VCaP (cell line): ENCODE measurements around the gene TFRC.
"Not testable (repeated sequence)": the region's sequence is repeated elsewhere in the genome, so short reads cannot be mapped to it uniquely, and the experiment has no call there.

Experiments used
- H3K27ac ChIP-seq: fragments of 450-650 bp; 2 replicates; pipeline ENCODE4 v1.5.1; 2017
- CTCF ChIP-seq: fragments of 450-650 bp; conservative IDR thresholded peaks from 2 replicates; pipeline ENCODE4 v1.5.1; 2017; ENCODE audit warnings: mild to moderate bottlenecking, moderate library complexity

The TFRC gene

GRCh38 chr3:196063049-196063448 lies 18.8 kb downstream of the TFRC start:
- no peak for TF ChIP-seq CTCF
- H3K27ac ChIP-seq: no peak overlapping the region

GRCh38 chr3:196060834-196061233 lies 21.1 kb downstream of the TFRC start:
- no peak overlapping the region for H3K27ac ChIP-seq
- no peak for TF ChIP-seq CTCF

- H3K27ac ChIP-seq: no peak overlapping the region
- TF ChIP-seq CTCF: no peak
Measured at GRCh38 chr3:196057760-196058331, 24.0 kb downstream of the TFRC start.

- H3K27ac ChIP-seq: not testable (repeated sequence)
Measured at GRCh38 chr3:196056371-196056770, 25.5 kb downstream of the TFRC start.

GRCh38 chr3:196055683-196056270 lies 26.1 kb downstream of the TFRC start:
- TF ChIP-seq CTCF: no peak
- no peak overlapping the region for H3K27ac ChIP-seq

- H3K27ac ChIP-seq: no peak overlapping the region
- TF ChIP-seq CTCF: no peak
Measured at GRCh38 chr3:196055240-196055639, 26.6 kb downstream of the TFRC start.

GRCh38 chr3:196054661-196055060 lies 27.2 kb downstream of the TFRC start:
- H3K27ac ChIP-seq: no peak overlapping the region
- TF ChIP-seq CTCF: no peak

GRCh38 chr3:196053487-196053886 lies 28.4 kb downstream of the TFRC start:
- TF ChIP-seq CTCF: no peak
- no peak overlapping the region for H3K27ac ChIP-seq
